GM19351 (cell line): Measurements from ENCODE around the gene FBP1.
"Not testable (repeated sequence)": the region's sequence is repeated elsewhere in the genome, so short reads cannot be mapped to it uniquely, and the experiment has no call there.

Experiments
- ATAC-seq: cut with Tn5 transposase; IDR thresholded peaks from one replicate; pipeline ENCODE4 v1.9.1; 2021; ENCODE audit warnings: mild to moderate bottlenecking, moderate library complexity; ENCODE audit not compliant: unreplicated experiment

Gene FBP1

DNA sequence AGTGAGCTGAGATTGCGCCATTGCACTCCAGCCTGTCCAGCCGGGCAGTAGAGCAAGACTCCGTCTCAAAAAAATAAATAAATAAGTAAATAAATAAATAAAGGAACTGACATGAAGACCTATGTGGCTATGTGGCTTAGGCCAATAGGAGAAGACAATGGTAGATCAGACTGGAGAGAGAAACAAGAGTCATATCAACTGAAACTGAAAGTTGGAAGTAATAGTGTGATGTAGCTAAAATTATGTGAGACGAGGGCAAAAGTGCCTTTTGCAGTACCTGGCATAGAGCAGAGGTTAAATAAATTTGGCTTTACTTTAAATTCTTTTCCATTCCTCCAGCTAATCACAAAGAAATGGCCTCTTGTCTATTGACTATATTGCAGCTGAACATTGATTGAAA is 53.0 kb downstream of the FBP1 start:
- peak; percentile 63 for ATAC-seq

DNA sequence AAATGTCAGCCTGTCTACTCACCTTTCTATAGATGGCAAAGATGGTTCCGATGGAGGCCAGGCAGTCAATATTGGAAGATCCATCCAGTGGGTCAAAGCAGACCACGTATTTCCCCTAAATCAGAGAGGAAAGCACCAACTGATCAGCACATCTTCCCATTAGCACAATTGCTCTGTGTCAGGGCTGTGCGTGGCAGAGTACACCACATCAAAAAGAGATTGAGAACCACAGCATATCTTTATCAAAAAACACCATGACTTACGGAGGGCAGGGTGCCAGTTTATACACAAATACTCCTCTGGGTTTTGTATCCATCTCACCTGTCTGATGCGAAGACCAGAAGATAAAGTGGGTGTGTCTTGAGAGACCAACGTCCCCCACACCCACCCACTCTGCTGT is 54.8 kb downstream of the FBP1 start:
- no peak for ATAC-seq

DNA sequence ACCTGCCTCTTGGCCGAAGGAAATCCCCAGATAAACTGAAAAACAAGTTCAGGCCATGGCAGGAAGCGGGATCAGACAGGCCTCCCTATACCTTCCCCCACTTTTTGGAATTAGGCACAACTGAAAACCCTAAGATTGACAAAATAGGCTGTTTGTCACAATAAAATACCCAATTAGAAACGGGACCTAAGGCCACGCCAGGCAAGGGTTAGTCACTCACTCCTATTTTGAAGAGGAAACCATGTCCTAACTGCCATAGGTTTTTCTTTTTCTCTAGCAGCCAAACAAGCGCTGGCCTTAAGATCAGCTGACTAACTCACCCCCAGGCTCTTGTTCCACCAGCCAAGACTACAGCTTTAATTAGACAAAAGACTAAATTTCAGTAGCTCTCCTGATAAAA is 57.6 kb downstream of the FBP1 start:
- ATAC-seq: no peak

DNA sequence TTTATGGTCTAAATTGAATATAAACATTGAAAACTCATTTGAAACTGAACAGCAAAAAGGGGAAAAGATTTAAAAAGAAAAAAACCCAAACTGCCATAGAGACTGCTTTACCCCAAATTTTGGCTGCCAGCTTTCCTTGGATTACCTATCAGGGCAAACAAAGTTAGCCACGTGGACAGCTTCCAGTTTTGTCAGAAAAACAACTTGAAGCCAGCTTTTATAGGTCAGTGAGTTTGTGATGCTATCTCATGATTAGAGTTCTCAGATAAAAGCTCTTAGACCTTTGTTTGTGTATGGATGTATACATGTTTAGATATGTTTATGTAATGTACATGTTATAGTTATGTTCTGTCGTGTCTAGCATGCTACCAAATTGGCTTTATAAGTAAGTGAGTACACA is 61.7 kb downstream of the FBP1 start:
- ATAC-seq: no peak

DNA sequence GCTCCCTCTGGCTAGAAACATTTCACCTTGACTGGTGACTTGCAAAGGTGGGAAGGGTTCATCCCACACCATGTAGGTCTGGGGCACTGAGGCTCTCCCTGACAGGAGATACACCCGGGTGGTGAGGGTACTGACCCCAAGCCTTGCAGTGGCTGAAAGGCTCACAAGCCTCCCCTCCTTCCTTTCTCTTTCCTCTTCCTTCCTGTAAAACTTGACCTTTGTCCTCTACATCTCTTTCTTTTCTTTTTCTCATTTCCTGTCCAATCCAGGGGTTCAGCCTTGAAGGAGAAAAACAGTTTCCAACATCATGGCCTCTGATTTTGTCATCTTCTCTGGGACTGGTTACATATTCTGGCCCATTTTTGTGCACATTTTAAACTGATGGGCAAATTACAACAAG is 62.3 kb downstream of the FBP1 start:
- no peak for ATAC-seq

DNA sequence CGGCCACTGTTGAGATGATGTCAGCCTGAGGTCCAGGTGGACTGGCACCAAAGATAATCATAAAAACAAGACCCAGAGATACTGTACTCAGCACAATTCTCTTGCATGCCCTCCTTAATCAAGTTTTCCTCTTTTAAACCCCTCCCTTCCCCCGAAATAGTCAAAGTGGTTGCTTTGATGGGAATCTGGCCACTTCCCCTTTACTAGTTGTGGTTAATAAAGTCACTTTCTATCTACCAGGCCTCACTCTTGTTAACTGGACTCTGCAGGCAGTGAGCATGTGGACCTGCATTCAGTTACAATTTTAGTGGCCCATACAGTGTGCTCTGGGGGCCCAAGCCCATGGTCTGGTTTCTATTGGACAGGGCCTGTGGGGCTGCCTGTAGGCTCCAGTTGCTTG is 63.2 kb downstream of the FBP1 start:
- no peak for ATAC-seq

DNA sequence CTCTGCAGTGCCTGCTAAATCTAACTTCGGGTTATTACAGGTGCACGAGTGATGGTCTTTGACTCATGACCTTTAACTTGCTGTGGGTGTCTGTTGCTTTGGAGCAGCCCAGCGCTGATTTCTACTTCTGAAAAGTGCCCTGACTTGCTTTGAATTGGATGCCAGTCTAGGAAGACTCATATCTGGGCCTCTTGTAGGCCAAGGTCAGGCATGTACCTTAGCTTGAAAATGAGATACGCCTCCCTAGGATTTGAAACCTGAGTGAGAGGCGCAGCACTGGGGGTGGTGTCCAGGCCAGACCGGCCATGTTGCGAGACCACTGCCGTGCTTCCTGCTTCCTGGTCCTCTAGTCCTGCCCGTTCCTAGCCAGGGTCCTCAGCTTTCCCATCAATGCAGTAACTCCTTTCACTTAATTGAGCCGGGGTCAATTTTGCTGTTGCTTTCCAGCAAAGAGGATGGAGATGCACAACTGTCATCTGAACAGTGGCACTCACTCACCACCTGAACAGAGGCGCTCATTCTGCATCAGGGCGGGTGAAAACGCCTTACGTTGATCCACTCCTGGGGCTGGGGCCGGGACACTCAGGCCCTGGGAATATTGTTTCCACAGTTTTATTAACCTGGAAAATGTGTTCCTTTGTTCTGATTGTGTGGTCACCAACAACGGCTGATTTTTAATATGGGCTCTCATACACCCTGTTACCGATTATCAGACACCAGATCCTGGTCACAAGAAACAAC is 70.2 kb downstream of the FBP1 start:
- no peak for ATAC-seq

DNA sequence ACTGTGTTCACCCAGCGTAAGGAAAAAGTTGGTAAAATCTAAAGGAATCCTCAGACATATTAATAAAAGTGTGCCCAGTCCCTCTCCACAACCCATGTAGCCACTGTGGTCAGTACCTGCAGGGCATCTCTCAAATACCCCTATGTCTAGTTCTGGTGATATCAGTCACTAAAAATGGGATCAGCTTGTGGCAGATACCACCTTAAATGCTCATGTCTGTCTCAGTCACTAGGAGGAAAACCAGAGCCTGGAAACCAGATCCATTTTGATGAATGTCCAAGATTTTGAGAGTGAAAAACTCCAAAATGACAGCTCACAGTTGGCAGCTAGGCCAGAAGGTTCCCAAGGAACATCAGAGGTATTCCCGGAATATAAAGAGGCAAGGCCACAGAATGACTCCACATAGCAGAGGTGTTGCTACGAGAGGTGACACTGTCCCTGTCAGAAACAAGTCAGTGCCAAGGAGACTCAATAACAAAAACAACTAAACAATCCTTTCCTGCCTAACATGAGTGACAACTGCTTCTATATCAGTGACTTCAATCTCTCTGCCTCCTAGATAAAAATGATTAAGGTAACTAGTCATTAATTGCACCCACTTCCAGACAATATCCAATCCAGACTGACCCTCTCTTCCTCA is 70.9 kb downstream of the FBP1 start:
- ATAC-seq: no peak

DNA sequence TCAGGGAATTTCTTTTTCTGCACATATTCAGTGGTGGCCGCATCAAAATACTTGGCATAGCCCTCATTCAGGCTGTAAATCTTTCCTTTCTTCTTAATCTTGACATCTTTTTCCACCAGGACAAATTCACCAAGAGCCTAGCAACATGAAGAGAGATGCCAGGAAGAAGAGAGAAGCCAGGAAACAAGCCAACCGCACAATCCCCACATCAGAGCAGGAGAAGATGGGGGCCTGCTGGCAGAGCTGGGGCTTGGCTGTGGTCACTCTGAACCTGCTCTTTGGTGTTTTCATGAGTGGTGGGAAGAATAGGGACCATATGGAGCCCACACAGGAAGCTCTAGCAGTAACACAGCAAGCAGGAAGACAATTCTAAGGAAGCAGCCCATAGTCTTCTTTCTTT is 72.0 kb downstream of the FBP1 start:
- no peak for ATAC-seq

DNA sequence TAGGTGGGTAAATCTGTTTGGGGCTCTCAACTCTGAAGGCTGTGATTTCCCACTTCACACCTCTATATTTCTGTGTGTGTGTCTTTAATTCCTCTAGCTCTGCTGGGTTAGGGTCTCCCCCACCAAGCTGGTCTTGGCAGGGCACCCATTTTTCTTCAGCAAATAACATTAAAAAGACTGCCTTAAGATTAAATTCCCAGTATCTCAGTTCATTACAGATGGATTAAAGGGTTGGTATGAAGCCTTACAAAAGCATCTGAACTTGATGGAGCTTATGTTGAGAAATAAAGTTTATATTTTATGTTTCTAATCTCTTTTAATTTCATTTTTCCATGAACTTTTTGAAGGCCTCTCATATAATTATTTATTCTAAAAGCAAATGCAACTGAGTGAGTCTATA is 72.8 kb downstream of the FBP1 start:
- ATAC-seq: no peak

DNA sequence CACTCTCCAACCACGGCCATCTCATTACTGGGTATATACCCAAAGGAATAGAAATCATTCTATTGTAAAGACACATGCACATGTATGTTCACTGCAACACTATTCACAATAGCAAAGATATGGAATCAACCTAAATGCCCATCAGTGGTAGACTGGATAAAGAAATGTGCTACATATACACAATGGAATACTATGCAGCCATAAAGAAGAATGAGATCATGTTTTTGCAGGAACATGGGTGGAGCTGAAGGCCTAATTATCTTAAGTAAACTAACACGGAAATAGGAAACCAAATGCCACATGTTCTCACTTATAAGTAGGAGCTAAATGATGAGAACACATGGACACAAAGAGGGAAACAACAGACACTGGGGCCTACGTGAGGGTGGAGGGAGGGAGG is 75.0 kb downstream of the FBP1 start:
- not testable (repeated sequence) for ATAC-seq

DNA sequence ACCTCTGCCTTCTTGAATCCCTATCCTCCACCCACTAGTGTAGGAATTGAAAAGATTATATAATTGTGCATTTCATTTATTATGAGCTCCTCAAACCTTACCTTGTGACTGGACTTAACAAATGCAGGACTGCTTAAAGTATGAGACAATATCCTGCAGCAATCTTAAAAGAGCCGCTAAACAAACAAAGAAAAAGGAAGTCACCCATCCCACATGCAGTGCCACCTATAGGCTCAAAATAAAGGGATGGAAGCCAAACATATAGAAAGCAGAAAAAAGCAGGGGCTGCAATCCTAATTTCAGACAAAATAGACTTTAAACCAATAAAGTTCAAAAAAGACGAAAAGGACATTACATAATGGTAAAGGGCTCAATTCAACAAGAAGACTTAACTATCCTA is 75.8 kb downstream of the FBP1 start:
- no peak for ATAC-seq

DNA sequence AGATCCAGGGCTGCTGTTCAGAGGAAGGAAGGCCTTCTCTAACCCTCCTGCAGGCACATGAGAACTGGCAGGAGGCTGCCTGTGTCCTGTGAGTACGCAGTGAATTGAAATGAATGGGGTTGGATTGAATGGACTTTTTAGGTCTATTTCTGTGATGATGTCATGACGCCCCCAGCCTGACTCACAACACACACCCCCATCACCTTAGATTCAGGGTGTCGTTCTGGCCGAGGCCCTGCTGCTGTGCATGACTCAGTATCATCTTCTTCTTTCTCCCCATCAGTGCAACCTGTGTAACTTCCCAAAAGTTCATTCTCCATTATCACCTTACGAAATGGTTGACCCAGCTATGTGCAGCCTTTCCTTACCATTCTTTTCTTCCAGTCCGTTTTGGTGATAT is 79.1 kb downstream of the FBP1 start:
- ATAC-seq: no peak

DNA sequence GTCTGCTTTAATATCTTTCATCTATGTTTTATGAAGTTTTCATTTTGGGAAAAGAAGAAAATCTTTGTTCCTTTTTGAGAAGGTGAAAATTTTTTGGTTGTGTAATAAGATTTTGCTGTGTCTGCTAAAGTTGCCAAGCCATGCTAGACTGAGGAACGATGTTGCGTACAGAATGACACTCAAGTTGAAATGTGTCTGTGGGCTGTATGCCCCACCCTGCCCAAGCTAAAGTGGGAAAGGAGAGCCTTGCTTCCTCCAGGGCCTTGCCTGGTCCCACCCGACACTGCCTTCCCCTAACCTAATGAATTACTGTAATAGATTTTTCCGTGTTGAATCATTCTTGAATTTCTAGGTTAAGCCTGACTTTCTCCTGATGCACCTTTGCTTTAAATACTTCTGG is 81.9 kb downstream of the FBP1 start:
- ATAC-seq: no peak

DNA sequence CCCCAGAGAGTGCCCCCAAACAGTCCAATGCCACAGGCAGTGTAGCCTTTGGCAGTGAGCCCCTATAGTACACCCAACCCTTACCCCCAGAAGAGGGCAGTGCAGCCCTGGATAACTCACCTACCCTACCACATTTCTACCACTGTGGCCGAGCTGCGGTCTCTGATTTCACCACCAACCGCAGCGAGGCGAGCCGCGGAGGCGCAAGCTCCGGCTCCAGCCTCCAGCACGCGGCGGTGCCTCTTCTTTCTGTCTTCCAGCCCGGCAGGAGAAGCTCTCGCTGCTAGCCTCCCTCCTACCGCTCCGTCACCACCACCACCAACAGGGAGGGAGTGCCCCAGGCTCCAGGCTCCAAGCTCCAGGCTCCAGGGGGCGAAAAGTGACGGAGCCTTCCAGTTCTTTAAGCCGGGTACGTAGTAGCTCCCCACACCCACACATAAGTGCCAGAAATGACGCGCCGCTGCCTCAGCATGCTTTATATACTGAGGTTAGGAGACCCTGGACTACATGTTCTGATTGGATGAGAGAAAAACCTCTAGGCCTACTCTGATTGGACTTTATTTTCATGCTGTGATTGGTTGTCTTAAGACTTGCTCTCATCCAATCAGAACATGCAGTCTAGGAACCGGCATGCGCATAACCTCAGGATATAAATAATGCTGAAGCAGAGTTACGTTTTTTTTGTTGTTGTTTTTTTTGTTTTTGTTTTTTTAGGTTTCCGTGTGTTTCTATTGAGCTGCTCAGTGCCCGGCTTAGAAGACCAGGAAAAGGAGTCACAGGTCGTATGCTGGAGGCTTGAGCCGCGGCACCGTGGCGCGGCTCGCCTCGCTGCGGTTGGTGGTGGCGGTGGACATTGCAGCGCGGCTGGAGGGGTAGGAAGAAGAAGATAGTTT is 84.6 kb downstream of the FBP1 start, which contains the start of gene PCAT7:
PCAT7 (plus strand) TSS at position 645 of the 893 bp plus-strand sequence.
- no peak for ATAC-seq

DNA sequence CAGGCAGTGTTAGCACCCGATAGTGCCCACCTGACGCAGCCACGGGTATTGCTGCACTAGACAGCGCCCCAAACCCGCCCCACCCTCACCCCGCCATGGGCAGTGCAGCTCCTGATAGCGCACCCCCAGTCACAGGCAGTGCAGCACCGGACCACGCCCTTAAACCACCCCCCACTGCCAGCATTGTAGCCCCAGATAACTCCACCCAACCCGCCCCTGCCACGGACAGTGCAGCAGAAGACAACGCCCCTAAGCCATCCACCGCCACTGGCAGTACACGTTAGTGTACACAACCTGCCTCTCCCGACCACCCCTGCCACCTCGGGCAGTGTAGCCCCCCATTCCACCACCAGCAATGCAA is 85.3 kb downstream of the FBP1 start:
- ATAC-seq: no peak
